K562 (cell line): ENCODE measurements around the gene CYTH1. TPM values are rescaled to one million over a fixed set of nuclear protein-coding genes. Genes with fewer than 3 reads are reported as not detected.
A peak's percentile ranks its signal among the peaks of the same experiment; 100 is the strongest.

Source experiments
- ARID3B ChIP-seq: fragments of 250-450 bp; sonication (Bioruptor Pico); IDR thresholded peaks from 2 replicates; pipeline ENCODE4 v1.4.0; 2020; ENCODE audit warnings: borderline replicate concordance
- CXXC5 ChIP-seq: fragments of 250-450 bp; sonication (Bioruptor Pico); IDR thresholded peaks from 2 replicates; pipeline ENCODE4 v1.8.0; 2022; ENCODE audit warnings: inconsistent platforms, mild to moderate bottlenecking, moderate library complexity
- FUS ChIP-seq: fragments of 200-400 bp; formaldehyde crosslinking; optimal IDR thresholded peaks from 2 replicates; pipeline ENCODE3; 2017; ENCODE audit warnings: low read depth, low read length
- HMGN3 ChIP-seq: IDR thresholded peaks from 2 replicates; pipeline ENCODE4 v1.6.1; 2011; ENCODE audit warnings: borderline replicate concordance, low read depth, mild to moderate bottlenecking, mixed read lengths, low read length; ENCODE audit not compliant: insufficient read length; ENCODE audit errors: extremely low read depth
- IRF2 ChIP-seq: sonication (generic); formaldehyde crosslinking; IDR thresholded peaks from 2 replicates; pipeline ENCODE4 v1.8.1; 2022; ENCODE audit warnings: mild to moderate bottlenecking, missing genetic modification reagents
- PHF8 ChIP-seq: fragments of 200-600 bp; sonication (generic); IDR thresholded peaks from 2 replicates; pipeline ENCODE4 v1.6.1; 2012; ENCODE audit warnings: mixed run types, mild to moderate bottlenecking, inconsistent platforms, low read length, moderate library complexity, borderline replicate concordance
- PHTF2 ChIP-seq: fragments of 250-450 bp; sonication (Bioruptor Pico); IDR thresholded peaks from 2 replicates; pipeline ENCODE4 v1.5.0; 2021; ENCODE audit warnings: mild to moderate bottlenecking
- POLR2G ChIP-seq: fragments of 200-400 bp; formaldehyde crosslinking; IDR thresholded peaks from 2 replicates; pipeline ENCODE4 v1.6.1; 2017; ENCODE audit warnings: low read depth, mild to moderate bottlenecking, antibody characterized with exemption, low read length, moderate library complexity
- REST ChIP-seq, 2 experiments: fragments of 450-650 bp; formaldehyde crosslinking in 1 of 2; IDR thresholded peaks; 2 replicates each; pipeline versions ENCODE4 v1.4.0 to v1.6.1; 2014 to 2020; ENCODE audit warnings: mild to moderate bottlenecking in 2 of 2, borderline replicate concordance in 1 of 2, low read depth in 1 of 2
- SIN3A ChIP-seq, 2 experiments: fragments of 150-350 bp in 1 of 2; IDR thresholded peaks; 2 replicates each; pipeline ENCODE4 v1.6.1; 2011 to 2016; ENCODE audit warnings: borderline replicate concordance in 2 of 2, low read depth in 2 of 2, low read length in 2 of 2, mild to moderate bottlenecking in 2 of 2, moderate library complexity in 2 of 2; ENCODE audit not compliant: control insufficient read depth in 1 of 2
- SPI1 ChIP-seq: IDR thresholded peaks from 2 replicates; pipeline ENCODE4 v1.6.1; 2011; ENCODE audit warnings: low read depth, low read length, control low read depth, borderline replicate concordance
- TAF1 ChIP-seq: IDR thresholded peaks from 2 replicates; pipeline ENCODE4 v1.6.1; 2011; ENCODE audit warnings: mild to moderate bottlenecking, low read length, moderate library complexity; ENCODE audit not compliant: insufficient read depth, control insufficient read depth, severe bottlenecking; ENCODE audit errors: extremely low read depth
- ZNF263 ChIP-seq: sonication (generic); formaldehyde crosslinking; IDR thresholded peaks from 2 replicates; pipeline ENCODE4 v1.8.0; 2022; ENCODE audit warnings: mild to moderate bottlenecking, missing genetic modification reagents, borderline replicate concordance
- polyA plus RNA-seq, 8 experiments: library from polyadenylated mRNA; depleted of rRNA in 4 of 8; stranded (reverse) in 5 of 8; unstranded in 3 of 8; fragments of >200 nt; fragmentation: Nextera tagmentation in 2 of 8; fragmentation: Illumina TruSeq in 1 of 8; extraction: Ambion mirVana in 2 of 8; extraction: Trizol in 1 of 8; gene quantifications; 2 replicates each; pipeline versions ENCODE4 v1.2.1 to v1.2.3, GENCODE V29; 2011 to 2014; ENCODE audit warnings: inconsistent platforms in 1 of 8, missing spikeins in 1 of 8
- total RNA-seq, 7 experiments: library from RNA; depleted of rRNA in 6 of 7; stranded (reverse); fragments of >200 nt in 6 of 7; fragmentation: Illumina TruSeq in 2 of 7; extraction: Trizol in 2 of 7; gene quantifications; 2 replicates each; pipeline versions ENCODE4 v1.2.1 to v1.2.3, GENCODE V29; 2011 to 2021; ENCODE audit warnings: low replicate concordance in 1 of 7

CYTH1 gene
- total and polyA plus RNA-seq, 9 of the 15 experiments (the other 6 are each of a cell fraction or from before 2014, with no cell fraction given) = 0.52 to 27.7 (median 16.8) TPM

DNA sequence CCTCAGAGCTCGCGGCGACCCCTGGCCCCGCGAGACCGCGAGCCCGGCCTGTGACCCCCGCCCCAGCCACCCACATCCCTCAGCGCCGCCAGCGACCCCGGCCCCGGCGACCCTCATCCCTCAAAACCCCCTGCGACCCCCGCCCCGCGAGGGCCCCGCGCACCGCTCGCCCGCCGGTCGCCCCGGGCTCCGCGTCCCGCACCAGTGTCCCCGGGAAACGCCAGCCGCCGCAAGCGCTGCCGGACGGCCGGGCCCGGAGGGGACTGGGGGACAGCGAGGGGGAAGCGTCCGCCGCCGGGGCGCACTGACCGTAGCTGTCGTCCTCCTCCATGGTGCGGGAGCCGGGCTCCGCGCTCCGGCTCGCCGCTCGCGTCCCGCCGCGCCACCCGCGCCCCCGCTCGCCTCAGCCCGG lies at the start of gene CYTH1 (continued):
- TF ChIP-seq ARID3B (no peak), CXXC5 (CRISPR knock-in tag) (peak; percentile 32; the same call in 1 of the 2 replicates), PHF8 (peak; percentile 69; the same call in 1 of the 2 replicates), ZNF263 (CRISPR knock-in tag) (no peak), PHTF2 (CRISPR knock-in tag) (no peak), SIN3A (IDR thresholded peaks at IDR 0.05; ENCODE audit: borderline replicate concordance in 2 of 2, control insufficient read depth in 1 of 2, low read depth in 2 of 2, low read length in 2 of 2) (0 out of 4 replicates have a peak, but pooled peaks of 1 of the 2 experiments have one; percentile 54), REST (IDR thresholded peaks at IDR 0.05; ENCODE audit: borderline replicate concordance) (no peak), REST (CRISPR knock-in tag; IDR thresholded peaks at IDR 0.05; ENCODE audit: low read depth) (no peak), TAF1 (peak; percentile 5), IRF2 (CRISPR knock-in tag) (no peak), POLR2G (peak; percentile 73), FUS (peak; percentile 12), HMGN3 (no peak), SPI1 (no peak)
